SW 1271 (cell line): ENCODE results near the gene TTL.
"Not testable (repeated sequence)": the region's sequence is repeated elsewhere in the genome, so short reads cannot be mapped to it uniquely, and the experiment has no call there.

Source experiments
- DNase-seq, 2 experiments: peaks; one replicate each; lab custom pipeline; 2025; lab: John Stamatoyannopoulos, UW

The TTL gene

GRCh38 chr2:112474844-112475486, 7.0 kb upstream of the TTL start:
- DNase-seq: no peak

- DNase-seq: no peak
Observed at GRCh38 chr2:112476434-112476833, 5.5 kb upstream of the TTL start.

GRCh38 chr2:112480530-112481049, 1.4 kb upstream of the TTL start:
- no peak for DNase-seq

GRCh38 chr2:112481050-112481527, 867 bp upstream of the TTL start:
- peak; percentile 74 to 85 for DNase-seq

GRCh38 chr2:112482309-112483041, 519 bp downstream of the TTL start:
- peak in 1 of 2 experiments; percentile 49 for DNase-seq

- DNase-seq: no peak
Observed at GRCh38 chr2:112483042-112483473, 1.1 kb downstream of the TTL start.

- no peak for DNase-seq
Observed at GRCh38 chr2:112483831-112484230, 1.9 kb downstream of the TTL start.

- DNase-seq: no peak
Observed at GRCh38 chr2:112485849-112486248, 3.9 kb downstream of the TTL start.

GRCh38 chr2:112486895-112487294, 4.9 kb downstream of the TTL start:
- no peak for DNase-seq

GRCh38 chr2:112487444-112487961, 5.5 kb downstream of the TTL start:
- DNase-seq: no peak

- no peak for DNase-seq
Observed at GRCh38 chr2:112488201-112488600, 6.2 kb downstream of the TTL start.

GRCh38 chr2:112491946-112492345, 10.0 kb downstream of the TTL start:
- DNase-seq: no peak

GRCh38 chr2:112493048-112493447, 11.1 kb downstream of the TTL start:
- no peak for DNase-seq

- peak in 1 of 2 experiments; percentile 28 for DNase-seq
Observed at GRCh38 chr2:112493858-112494648, 12.1 kb downstream of the TTL start.

GRCh38 chr2:112494828-112495227, 12.9 kb downstream of the TTL start:
- no peak for DNase-seq

- DNase-seq: not testable (repeated sequence)
Observed at GRCh38 chr2:112495878-112496277, 13.9 kb downstream of the TTL start.

GRCh38 chr2:112500850-112501484, 19.0 kb downstream of the TTL start:
- DNase-seq: peak in 1 of 2 experiments; percentile 38

- not testable (repeated sequence) for DNase-seq
Observed at GRCh38 chr2:112509239-112509998, 27.5 kb downstream of the TTL start.

- no peak for DNase-seq
Observed at GRCh38 chr2:112516801-112517200, 34.8 kb downstream of the TTL start.

- DNase-seq: no peak
Observed at GRCh38 chr2:112518807-112519206, 36.9 kb downstream of the TTL start.

- DNase-seq: no peak
Observed at GRCh38 chr2:112519506-112519905, 37.5 kb downstream of the TTL start.
